Panc1 (cell line): ENCODE data around the gene SCYGR4. TPM values are rescaled to one million over a fixed set of nuclear protein-coding genes. Genes with fewer than 3 reads are reported as not detected.
"Not testable (repeated sequence)": the region's sequence is repeated elsewhere in the genome, so short reads cannot be mapped to it uniquely, and the experiment has no call there.

Source experiments
- ATAC-seq: fragments of 200-7000 bp; cut with Tn5 transposase; 2 replicates; pipeline ENCODE4 v1.9.1; 2020; ENCODE audit warnings: mild to moderate bottlenecking, moderate library complexity
- BruUV-seq: library from RNA; stranded (reverse); fragments of 400-500 nt; replicated peaks from 2 replicates; lab custom pipeline; 2021; lab: Mats Ljungman, UMichigan
- CTCF ChIA-PET: fragments of 300-600 bp; sonication (Branson Sonifier 250); formaldehyde crosslinking; loops from one replicate; lab custom pipeline; 2022; ENCODE audit warnings: antibody characterized with exemption; lab: Charles Lee
- POLR2A ChIA-PET: fragments of 300-600 bp; sonication (Branson Sonifier 250); formaldehyde crosslinking; loops from one replicate; lab custom pipeline; 2022; ENCODE audit warnings: antibody characterized with exemption; lab: Charles Lee
- DNase-seq: peaks from one replicate; pipeline ENCODE4 v3.0.0-alpha.2; 2010; ENCODE audit warnings: low read depth, low spot score
- H3K27ac ChIP-seq: 2 replicates; pipeline ENCODE4 v1.5.1; 2011; ENCODE audit warnings: mild to moderate bottlenecking, low read length, inconsistent platforms
- H3K27me3 ChIP-seq: fragments of 200-500 bp; sonication (Bioruptor generic); 2 replicates; pipeline ENCODE4 v1.6.0; 2014; ENCODE audit warnings: low read length, inconsistent platforms; ENCODE audit not compliant: control insufficient read depth, insufficient read depth
- H3K36me3 ChIP-seq: fragments of 200-500 bp; sonication (Bioruptor generic); 2 replicates; pipeline ENCODE4 v1.5.1; 2014; ENCODE audit warnings: inconsistent platforms, mild to moderate bottlenecking, low read length, moderate library complexity; ENCODE audit not compliant: control insufficient read depth, insufficient read depth
- H3K4me1 ChIP-seq: 2 replicates; pipeline ENCODE4 v1.5.1; 2011; ENCODE audit warnings: inconsistent platforms, mild to moderate bottlenecking, low read length, moderate library complexity; ENCODE audit not compliant: control insufficient read depth, insufficient read depth
- H3K4me3 ChIP-seq, 2 experiments: 2 replicates each; pipeline ENCODE4 v1.5.1; 2011 to 2012; ENCODE audit warnings: low read depth in 2 of 2, low read length in 2 of 2, mild to moderate bottlenecking in 2 of 2, inconsistent platforms in 1 of 2, moderate library complexity in 1 of 2
- H3K9me3 ChIP-seq: fragments of 200-500 bp; sonication (Bioruptor generic); 2 replicates; pipeline ENCODE4 v1.5.1; 2014; ENCODE audit warnings: low read depth, mild to moderate bottlenecking, inconsistent platforms, low read length, moderate library complexity; ENCODE audit not compliant: control insufficient read depth, insufficient read depth
- CTCF ChIP-seq: fragments of 450-650 bp; IDR thresholded peaks from 2 replicates; pipeline ENCODE4 v1.5.1; 2017; ENCODE audit warnings: mild to moderate bottlenecking
- POLR2AphosphoS5 ChIP-seq: IDR thresholded peaks from 2 replicates; pipeline ENCODE4 v1.6.1; 2012; ENCODE audit warnings: mild to moderate bottlenecking, low read depth, low read length, moderate library complexity
- SIN3A ChIP-seq: IDR thresholded peaks from 2 replicates; pipeline ENCODE4 v1.6.1; 2012; ENCODE audit warnings: low read depth, mild to moderate bottlenecking, low read length, moderate library complexity, borderline replicate concordance; ENCODE audit not compliant: insufficient read depth
- TCF7L2 ChIP-seq: IDR thresholded peaks from 2 replicates; pipeline ENCODE4 v1.6.1; 2011; ENCODE audit warnings: mild to moderate bottlenecking, low read depth, low read length, inconsistent platforms
- in situ Hi-C: cut with HindIII; loops from 2 replicates; pipeline ENCODE4 v1.10.0; 2016; ENCODE audit warnings: low sequenced_read_pairs, low pct_unique_long_range_greater_than_20kb
- intact Hi-C: fragments of 100-400 bp; cut with micrococcal nuclease; formaldehyde crosslinking; loops from one replicate; pipeline ENCODE4 v1.10.0; 2022; ENCODE audit not compliant: unreplicated experiment
- total RNA-seq: library from RNA; stranded (reverse); gene quantifications from one replicate; pipeline ENCODE4 v1.2.1, GENCODE V29; 2021; ENCODE audit not compliant: unreplicated experiment
- TF ChIP-seq, protein P1 (sequence below), 2 experiments: IDR thresholded peaks; 2 replicates each; pipeline ENCODE4 v1.6.1; 2011 to 2012; ENCODE audit warnings: low read depth in 2 of 2, control low read depth in 1 of 2, low read length in 1 of 2, mild to moderate bottlenecking in 1 of 2, moderate library complexity in 1 of 2; ENCODE audit not compliant: insufficient read depth in 1 of 2

The SCYGR4 gene
- total RNA-seq, 1 experiment from 2014 or later = not detected

GRCh38 chr2:227661827-227662226 lies 44.5 kb downstream of the SCYGR4 start:
- ChIA-PET CTCF (no interaction called here), POLR2A (no interaction called here)
- H3K4me1 ChIP-seq = no peaks in the 10 kb centered on the region
- in situ Hi-C loops = no loop called here
- TF ChIP-seq, protein P1, sequence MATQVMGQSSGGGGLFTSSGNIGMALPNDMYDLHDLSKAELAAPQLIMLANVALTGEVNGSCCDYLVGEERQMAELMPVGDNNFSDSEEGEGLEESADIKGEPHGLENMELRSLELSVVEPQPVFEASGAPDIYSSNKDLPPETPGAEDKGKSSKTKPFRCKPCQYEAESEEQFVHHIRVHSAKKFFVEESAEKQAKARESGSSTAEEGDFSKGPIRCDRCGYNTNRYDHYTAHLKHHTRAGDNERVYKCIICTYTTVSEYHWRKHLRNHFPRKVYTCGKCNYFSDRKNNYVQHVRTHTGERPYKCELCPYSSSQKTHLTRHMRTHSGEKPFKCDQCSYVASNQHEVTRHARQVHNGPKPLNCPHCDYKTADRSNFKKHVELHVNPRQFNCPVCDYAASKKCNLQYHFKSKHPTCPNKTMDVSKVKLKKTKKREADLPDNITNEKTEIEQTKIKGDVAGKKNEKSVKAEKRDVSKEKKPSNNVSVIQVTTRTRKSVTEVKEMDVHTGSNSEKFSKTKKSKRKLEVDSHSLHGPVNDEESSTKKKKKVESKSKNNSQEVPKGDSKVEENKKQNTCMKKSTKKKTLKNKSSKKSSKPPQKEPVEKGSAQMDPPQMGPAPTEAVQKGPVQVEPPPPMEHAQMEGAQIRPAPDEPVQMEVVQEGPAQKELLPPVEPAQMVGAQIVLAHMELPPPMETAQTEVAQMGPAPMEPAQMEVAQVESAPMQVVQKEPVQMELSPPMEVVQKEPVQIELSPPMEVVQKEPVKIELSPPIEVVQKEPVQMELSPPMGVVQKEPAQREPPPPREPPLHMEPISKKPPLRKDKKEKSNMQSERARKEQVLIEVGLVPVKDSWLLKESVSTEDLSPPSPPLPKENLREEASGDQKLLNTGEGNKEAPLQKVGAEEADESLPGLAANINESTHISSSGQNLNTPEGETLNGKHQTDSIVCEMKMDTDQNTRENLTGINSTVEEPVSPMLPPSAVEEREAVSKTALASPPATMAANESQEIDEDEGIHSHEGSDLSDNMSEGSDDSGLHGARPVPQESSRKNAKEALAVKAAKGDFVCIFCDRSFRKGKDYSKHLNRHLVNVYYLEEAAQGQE (IDR thresholded peaks at IDR 0.05; ENCODE audit: insufficient read depth in 1 of 2, low read depth in 2 of 2, low read length in 1 of 2) = no peak
- TF ChIP-seq CTCF (no peak), SIN3A (no peak), TCF7L2 (no peak), POLR2AphosphoS5 (no peak)
- DNase-seq (no peak), ATAC-seq (no peak)
- no peaks in the 10 kb centered on the region for H3K36me3 ChIP-seq
- no peak overlapping the region for H3K4me3 ChIP-seq
- H3K27me3 ChIP-seq = no peaks in the 10 kb centered on the region
- no TSS peak for BruUV-seq
- intact Hi-C loops = no loop called here
- no peaks in the 10 kb centered on the region for H3K9me3 ChIP-seq
- H3K27ac ChIP-seq = no peak overlapping the region

- CTCF ChIA-PET = no interaction called here
- no TSS peak for BruUV-seq
- intact Hi-C loops (no loop called here), in situ Hi-C loops (no loop called here)
- Histone ChIP-seq H3K27me3 (no peaks in the 10 kb centered on the region), H3K4me1 (no peaks in the 10 kb centered on the region), H3K4me3 (no peak overlapping the region), H3K36me3 (no peaks in the 10 kb centered on the region), H3K9me3 (no peaks in the 10 kb centered on the region), H3K27ac (no peak overlapping the region)
- no peak for DNase-seq
- POLR2A ChIA-PET = no interaction called here
- TF ChIP-seq, protein P1 (IDR thresholded peaks at IDR 0.05; ENCODE audit: insufficient read depth in 1 of 2, low read depth in 2 of 2, low read length in 1 of 2) = no peak
- TF ChIP-seq TCF7L2 (no peak), POLR2AphosphoS5 (no peak), SIN3A (no peak), CTCF (no peak)
- no peak for ATAC-seq
These were observed 48.1 kb downstream of the SCYGR4 start for GRCh38 chr2:227665189-227665940.

DNA sequence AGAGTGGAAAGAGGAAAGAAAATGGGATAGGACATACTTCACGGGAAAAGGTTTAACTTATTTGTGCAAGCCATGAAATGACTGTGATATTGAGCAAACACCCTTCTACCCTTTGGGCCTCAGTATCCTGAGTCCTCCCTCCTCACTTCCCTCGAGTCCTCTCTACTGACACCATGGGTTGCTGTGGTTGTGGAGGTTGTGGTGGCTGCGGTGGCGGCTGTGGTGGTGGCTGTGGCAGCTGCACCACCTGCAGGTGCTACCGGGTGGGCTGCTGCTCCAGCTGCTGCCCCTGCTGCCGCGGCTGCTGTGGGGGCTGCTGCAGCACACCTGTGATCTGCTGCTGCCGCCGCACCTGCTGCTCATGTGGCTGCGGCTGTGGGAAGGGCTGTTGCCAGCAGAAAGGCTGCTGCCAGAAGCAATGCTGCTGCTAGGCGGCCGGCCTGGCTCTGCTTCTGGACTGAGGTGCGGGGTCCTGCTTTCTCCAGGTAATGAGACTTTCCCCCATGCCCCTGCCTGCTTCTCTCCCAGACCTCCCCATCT lies 49.4 kb downstream of the SCYGR4 start, which contains the start of gene SCYGR5:
TSS of gene SCYGR5 (plus strand) at position 174 of the 540 bp plus-strand sequence. CDS start at position 174, 0 bp downstream.
- H3K4me1 ChIP-seq, H3K4me3 ChIP-seq, BruUV-seq, POLR2A ChIA-PET, ATAC-seq, in situ Hi-C loops, H3K36me3 ChIP-seq, H3K27me3 ChIP-seq, H3K27ac ChIP-seq, DNase-seq, CTCF ChIA-PET, intact Hi-C loops, H3K9me3 ChIP-seq: not testable (repeated sequence)
